Activated CD8-positive, alpha-beta memory T cell treated with anti-CD3 and anti-CD28 coated beads for 24 hours (primary cell): ENCODE results near the gene ZNF428.
"Not testable (repeated sequence)": the region's sequence is repeated elsewhere in the genome, so short reads cannot be mapped to it uniquely, and the experiment has no call there.

Source experiments
- DNase-seq: peaks from one replicate; pipeline ENCODE4 v3.0.0-alpha.2; 2020

ZNF428 gene

DNA sequence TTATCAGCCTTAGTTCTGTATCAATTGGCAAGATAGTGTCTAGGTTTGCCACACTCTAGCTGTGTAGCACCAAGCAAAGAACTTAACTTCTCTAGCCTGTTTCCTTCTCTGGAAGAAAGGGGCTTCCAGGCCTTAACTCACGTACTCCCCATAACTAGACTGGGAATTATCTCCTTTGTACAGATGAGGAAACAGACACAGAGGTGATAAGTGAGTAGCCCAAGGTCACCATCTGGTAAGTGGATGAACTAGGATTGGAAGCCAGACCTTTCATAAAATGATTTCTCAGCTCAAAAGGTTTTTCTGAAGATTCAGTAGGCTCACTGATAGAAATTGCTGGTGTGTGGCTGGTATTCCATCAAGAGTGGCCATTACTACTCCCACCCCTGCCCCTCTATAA lies 3.1 kb downstream of the ZNF428 start:
- no peak for DNase-seq

DNA sequence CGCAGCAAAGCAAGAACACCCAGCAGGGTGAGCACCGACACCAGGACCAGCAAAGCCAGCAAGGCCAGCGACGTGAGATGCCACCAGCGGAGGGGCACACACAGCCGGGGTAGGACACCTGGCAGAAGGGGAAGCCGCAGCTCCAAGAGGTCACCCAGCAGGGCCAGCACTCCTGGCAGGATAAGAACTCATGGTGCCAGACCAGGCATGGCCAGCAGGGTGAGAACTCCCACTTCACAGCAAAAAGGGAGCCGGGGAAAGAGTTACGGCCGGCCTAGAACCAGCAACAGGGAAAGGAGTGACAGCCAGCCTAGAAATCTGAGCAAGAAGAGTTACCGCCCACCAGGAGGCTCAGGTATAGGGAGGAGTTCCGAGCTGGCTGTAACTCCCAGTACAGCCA lies 7.1 kb downstream of the ZNF428 start:
- no peak for DNase-seq

DNA sequence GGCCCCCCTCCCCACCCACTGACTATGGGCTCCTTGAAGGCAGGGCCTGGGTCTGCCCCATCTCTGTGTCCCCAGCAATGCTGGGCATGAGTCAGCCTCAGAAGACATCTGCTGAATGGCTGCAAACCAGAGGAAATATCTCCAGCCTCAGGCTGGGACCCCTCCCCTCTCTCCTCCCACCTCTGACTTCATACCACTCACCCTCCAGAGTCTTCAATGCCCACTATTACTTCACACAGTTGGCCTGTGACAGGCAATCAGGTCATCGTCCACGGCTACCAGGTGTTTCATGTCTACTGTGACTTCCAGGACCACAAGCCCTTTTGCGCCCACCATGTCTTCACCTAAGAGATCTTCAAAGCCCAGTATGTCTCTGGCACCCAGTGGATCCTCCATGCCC lies 7.6 kb downstream of the ZNF428 start, which contains the start of gene SRRM5:
TSS of gene SRRM5 (plus strand) at position 301 of the 400 bp plus-strand sequence. CDS start at position 335, 34 bp downstream.
- no peak for DNase-seq

DNA sequence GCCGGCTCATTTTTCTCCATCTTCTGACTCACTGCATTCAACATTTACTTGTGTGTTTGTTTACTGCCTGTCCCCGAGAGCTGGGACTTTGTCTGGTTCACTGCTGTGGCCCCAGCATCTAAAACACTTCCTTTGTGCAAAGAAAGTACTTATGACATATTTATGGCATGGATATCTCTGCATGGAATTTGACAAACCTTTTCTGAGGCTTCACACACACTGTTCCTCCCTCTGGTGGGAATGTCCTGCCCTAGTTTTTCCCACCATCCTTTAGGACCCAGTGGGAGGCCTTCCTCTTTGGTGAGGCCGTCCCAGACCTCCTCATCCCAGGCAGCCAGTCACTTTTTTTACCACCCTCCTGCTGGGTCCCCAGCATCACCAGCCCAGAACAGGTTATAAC lies 8.9 kb downstream of the ZNF428 start:
- no peak for DNase-seq

DNA sequence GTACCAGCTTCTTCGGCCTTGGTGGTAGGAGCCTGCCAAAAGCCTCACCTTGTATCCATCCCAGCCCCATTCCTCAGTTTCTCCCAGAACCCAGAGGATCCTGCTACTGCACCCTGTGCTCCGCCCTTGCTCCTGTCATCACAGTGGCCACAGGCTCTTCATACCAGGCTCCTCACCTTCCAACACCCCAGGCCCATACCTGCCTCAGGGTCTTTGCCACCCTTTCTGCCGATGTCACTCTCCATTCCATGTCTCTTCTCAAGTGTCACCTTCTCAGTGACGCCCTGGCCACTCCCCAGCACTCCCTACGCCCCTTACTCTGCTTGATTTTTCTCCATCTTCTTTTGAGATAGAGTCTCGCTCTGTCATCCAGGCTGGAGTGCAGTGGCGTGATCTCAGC lies 9.6 kb downstream of the ZNF428 start:
- no peak for DNase-seq

- DNase-seq: no peak
These were observed 11.9 kb downstream of the ZNF428 start for GRCh38 chr19:43607238-43608205.

DNA sequence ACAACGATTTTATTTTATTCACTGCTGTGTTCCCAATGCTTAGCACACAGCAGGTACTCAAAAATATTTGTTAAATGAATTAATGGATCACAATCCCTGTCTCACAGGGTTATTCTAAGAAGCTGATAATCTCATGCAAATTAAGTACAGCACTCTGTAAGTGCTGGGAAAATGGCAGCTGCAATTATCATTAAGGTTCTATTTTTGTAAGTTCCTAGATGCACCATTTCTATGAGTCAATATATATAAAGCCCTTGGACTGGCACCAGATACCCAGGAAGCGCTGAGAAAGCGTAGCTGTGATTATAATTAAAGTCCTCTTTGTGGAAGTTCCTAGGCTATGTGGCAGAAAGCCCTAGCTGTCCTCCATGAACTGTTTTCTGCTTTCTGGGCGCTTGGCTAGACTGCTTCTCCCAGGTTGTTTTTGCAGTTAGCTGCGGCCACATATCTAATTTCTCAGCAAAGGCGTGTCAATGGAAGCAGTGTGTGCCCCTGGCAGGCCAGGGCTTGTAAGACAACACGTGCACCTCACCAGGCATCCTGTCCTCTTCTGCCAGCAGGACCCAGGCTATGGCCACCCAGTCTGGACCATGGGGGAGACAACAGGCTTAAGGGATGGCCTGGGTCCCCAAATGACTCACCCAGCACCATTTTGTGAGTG lies 12.7 kb downstream of the ZNF428 start:
- no peak for DNase-seq

GRCh38 chr19:43605875-43606568 lies 13.4 kb downstream of the ZNF428 start:
- no peak for DNase-seq

DNA sequence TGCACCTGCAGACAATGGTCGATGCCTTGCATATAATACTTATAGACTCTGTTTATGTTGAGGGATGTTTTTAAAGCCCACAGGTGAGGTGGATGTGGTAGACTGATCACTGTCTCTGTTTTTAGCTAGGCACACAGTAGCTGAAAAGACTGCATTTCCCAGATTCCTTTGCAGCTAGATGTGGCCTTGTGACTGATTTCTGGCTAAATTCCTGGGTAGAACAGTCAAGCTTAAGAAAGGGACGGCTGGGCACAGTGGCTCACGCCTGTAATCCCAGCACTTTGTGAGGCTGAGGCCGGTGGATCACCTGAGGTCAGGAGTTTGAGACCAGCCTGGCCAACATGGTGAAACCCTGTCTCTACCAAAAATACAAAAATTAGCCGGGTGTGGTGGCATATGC lies 19.1 kb downstream of the ZNF428 start:
- DNase-seq: not testable (repeated sequence)

DNA sequence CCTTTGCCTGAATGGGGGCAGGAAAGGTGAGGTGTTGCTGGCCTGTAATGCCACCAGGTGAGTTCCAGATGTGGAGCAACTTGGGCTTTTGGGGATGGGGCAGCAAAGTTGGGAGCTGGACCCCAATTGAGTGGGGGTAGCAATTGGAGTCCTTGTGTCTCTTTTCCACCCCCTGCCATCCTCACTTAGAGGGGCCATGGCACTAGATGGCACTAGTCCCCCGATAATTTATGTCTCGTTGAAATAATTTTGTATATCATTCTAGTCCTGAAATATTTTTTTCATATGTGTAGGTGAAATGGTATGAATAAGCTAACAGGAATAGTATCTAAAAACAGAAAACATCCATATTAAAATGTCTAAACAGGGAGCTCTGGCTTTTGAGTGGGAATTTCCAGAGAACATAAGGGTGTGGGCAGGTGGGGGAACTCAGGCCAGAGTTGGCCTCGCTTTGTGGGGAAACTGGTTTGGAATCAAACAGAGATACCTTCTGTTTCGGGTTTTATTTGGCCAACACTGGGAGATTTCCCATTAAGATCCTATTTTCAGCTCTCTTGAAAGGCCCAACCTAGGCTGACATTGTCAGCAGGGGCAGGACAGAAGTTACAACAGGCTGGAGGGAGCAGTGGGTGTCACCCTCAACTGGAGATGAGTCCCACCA lies 19.7 kb downstream of the ZNF428 start:
- DNase-seq: no peak

DNA sequence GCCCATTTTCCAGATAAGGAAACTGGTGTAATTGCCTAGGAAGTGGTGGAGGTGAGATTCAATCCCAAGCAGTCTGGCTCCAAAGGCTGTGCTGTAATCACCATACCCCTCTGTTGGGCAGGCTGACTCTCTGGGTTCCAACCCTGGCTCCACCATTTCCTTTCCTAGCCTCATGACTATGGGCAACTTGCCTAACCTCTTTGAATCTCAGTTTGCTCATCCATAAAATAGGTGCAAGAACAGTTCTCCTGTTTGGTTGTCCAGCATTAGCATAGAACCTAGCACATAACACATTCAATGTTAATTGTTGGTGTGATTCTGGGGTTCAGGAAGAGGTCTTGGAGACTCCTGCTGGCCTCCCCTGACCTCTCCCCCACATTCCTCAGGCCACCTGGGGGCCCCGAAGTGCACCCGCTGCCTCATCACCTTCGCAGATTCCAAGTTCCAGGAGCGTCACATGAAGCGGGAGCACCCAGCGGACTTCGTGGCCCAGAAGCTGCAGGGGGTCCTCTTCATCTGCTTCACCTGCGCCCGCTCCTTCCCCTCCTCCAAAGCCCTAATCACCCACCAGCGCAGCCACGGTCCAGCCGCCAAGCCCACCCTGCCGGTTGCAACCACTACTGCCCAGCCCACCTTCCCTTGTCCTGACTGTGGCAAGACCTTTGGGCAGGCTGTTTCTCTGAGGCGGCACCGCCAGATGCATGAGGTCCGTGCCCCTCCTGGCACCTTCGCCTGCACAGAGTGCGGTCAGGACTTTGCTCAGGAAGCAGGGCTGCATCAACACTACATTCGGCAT lies 20.8 kb downstream of the ZNF428 start:
- no peak for DNase-seq

DNA sequence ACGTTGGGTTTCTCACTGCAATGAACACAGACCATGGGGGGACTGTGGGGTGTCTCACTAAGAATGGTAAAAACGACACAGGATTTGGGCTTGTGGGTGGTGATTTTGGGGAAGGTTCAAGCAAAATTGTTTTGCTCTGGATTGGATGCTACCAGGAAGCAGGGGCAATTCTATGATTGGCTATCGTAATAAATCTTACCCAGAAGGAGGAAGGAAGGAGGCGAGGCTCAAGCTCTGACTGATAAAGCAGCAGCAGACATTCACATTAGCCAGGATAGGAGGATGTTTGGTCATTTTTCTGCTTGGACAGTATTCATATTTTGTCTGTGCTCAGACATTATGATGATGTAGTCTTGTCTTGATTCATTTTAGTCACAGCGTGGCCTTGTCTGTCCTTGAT lies 21.6 kb downstream of the ZNF428 start:
- DNase-seq: no peak

- peak; percentile 58 for DNase-seq
These were observed 22.5 kb downstream of the ZNF428 start for GRCh38 chr19:43596842-43597461.

- DNase-seq: peak; percentile 100
These were observed 23.2 kb downstream of the ZNF428 start, which contains the start of the genes IRGQ and ZNF576 for GRCh38 chr19:43595999-43596841. Gene IRGQ, minus strand, starts transcription at chr19:43596134. Its CDS starts 796 bp downstream, at chr19:43595338. Gene ZNF576, plus strand, starts transcription at chr19:43596595. Its CDS starts 514 bp downstream, at chr19:43597109.

GRCh38 chr19:43595605-43595998 lies 23.8 kb downstream of the ZNF428 start:
- DNase-seq: no peak

DNA sequence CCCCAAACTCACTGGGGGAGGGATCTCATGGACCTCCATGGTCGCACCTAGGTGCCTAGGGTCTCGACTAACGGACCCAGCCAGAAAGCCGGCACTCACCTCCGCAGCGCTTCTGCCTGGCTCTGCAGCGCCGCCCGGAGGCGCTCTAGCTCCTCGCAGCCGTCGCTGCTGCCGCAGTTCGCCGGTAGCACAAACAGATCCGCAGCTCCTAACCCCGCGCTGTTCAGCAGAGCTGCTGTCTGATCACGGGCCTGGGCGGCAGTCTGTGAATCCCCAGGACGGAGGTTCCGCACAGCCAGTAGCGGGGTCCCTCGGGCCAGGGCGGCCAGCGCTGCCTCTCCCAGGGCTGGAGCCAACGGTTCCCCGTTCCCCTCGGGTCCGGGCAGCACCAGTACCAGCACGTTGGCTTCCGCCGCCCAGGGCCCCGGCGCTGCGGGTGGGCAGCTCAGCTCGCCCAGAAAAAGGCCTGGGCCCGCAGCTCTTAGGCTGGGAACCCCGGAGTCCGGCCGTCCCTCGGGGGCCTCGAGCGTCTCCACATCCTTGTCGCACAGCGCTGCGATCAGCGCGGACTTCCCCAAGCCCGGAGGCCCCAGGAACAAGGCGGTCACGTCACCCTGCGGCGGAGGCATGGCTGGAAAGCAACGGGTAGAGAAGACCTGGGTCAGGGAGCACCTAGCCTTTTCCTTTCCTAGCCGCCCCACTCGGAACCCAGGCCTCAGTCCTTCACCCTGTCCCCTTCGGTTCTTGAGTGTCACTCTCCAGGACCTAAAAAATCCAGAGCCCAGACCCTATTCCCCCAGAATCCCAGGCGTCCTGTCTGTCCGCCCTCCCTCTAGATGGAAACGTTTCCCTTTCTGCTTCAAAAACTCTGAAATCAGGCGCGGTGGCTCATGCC lies 24.5 kb downstream of the ZNF428 start:
- peak; percentile 84 for DNase-seq

DNA sequence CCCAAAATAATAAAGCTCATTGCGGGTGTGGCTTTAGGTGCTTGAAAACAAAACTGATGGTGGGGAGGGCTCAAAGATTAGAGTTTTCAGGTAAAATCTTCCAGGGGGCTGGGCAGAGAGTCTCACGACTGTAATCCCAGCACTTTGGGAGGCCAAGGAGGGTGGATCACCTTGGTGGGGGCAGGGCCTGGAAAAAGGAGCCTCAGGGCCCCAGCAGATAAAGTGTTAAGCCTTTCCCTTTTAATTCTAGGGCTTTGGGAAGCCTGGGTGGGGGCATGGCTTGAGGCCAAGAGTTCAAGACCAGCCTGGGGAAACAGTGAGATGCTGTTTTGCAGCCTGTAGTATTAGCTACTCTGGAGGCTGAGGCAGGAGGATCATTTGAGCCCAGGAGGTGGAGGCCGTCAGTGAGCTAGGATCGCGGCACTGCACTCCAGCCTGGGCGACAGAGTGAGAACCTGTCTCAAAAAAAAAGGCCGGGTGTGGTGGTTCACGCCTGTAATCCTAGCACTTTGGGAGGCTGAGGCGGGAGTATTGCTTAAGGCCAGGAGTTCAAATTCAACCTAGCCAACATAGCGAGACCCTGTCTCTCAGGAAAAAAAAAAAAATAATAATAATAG lies 25.2 kb downstream of the ZNF428 start:
- DNase-seq: no peak

DNA sequence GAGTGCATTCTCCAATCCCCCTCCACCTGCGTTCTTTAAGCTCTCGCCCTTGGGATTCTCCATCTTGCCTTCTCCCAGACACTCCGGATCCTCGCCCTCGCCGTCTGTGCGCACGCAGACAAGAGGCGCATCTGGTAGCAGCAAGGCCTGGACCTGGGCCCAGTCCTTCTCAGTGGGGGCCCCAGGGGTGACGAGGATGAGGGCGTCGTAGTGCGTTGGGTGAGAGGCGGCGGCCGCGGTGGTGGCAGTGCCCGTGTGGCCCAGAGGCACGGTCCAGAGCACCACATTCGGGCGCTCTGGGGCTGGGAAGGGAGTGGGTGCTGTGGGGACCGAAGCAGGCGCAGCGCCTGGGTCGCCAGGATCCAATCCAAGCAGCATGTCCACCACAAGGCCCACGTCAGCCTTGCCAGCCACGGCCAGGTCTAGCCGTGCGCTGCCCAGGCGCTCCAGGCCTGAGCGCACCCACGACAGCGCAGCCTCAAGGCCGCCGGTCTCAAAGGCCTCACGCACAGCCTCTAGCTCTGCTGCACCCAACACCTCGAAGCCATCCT lies 26.6 kb downstream of the ZNF428 start:
- DNase-seq: no peak
